Measurements from ENCODE around the gene AGAP1. TPM values are rescaled to one million over a fixed set of nuclear protein-coding genes. Genes with fewer than 3 reads are reported as not detected.

AGAP1 gene
- polyA plus RNA-seq, 2 of the 4 experiments (the other 2 are of a cell fraction), result 20.2 to 21.9 TPM

DNA sequence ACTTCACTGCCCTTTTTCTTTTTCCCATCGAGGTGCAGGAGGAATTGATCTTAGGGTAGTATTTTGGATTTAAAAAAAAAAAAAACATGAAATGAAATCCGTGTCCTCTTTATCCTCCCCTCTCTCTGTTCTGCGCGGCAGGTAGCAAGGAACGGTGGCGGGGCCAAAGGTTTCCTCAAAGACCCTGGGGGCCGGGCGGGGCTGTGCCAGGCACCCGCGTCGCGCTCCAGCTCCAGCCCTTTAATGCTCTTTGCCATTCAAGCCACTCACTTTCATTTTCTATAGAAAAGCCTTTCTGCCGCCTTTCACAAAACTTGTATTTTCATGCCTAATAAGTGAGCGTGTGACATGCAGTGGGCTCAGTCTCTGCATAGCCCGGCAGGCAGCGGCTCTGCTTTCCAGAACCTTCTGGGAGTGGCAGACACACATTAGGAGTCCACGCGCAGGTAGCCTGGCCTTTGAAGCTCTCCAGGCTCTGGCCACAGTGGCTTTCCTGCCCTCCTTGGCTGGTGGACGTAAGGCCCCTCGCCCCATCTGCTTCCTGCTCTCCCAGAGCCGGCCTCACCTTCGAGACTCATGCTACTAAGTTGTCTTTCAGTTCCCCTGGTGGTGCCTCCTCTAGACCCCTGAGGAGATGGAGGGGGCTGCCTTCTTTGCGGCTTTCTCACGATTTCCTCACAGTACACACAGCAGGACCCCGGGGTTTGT lies 41.7 kb downstream of the AGAP1 start:
- 90% methylated on average over 23 of the region's 25 CpGs for WGBS (ENCODE audit: missing lambda C conversion rate)
- DNase-seq (ENCODE audit: low read depth in 1 of 2, low spot score in 1 of 2), result no peak
- ATAC-seq, result no peak
- Histone ChIP-seq H3K4me3 (no peak overlapping the region), H3K4me1 (no peaks in the 10 kb centered on the region), H3K9me3 (no peaks in the 10 kb centered on the region), H3K27ac (no peak overlapping the region), H3K4me2 (no peak overlapping the region)
- ChIA-PET CTCF (no interaction called here), POLR2A (no interaction called here)
- no peak for FAIRE-seq
- no peak for TF ChIP-seq RNF2 (IDR thresholded peaks at IDR 0.05; ENCODE audit: borderline replicate concordance, low read depth)
- no peak for TF ChIP-seq PHF8 (IDR thresholded peaks at IDR 0.05; ENCODE audit: borderline replicate concordance, low read depth)
- TF ChIP-seq, protein P1, sequence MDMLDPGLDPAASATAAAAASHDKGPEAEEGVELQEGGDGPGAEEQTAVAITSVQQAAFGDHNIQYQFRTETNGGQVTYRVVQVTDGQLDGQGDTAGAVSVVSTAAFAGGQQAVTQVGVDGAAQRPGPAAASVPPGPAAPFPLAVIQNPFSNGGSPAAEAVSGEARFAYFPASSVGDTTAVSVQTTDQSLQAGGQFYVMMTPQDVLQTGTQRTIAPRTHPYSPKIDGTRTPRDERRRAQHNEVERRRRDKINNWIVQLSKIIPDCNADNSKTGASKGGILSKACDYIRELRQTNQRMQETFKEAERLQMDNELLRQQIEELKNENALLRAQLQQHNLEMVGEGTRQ (IDR thresholded peaks at IDR 0.05), result no peak
- TF ChIP-seq HOXB5 (CRISPR knock-in tag; IDR thresholded peaks at IDR 0.05), result no peak
- TF ChIP-seq MYC (IDR thresholded peaks at IDR 0.05; ENCODE audit: borderline replicate concordance, low read length), result no peak
- no peak for TF ChIP-seq CHD4 (IDR thresholded peaks at IDR 0.05; ENCODE audit: borderline replicate concordance)
- TF ChIP-seq GATA3 (IDR thresholded peaks at IDR 0.05; ENCODE audit: borderline replicate concordance), result no peak
- TF ChIP-seq EP300 (IDR thresholded peaks at IDR 0.05), result no peak
- TF ChIP-seq, protein P2, sequence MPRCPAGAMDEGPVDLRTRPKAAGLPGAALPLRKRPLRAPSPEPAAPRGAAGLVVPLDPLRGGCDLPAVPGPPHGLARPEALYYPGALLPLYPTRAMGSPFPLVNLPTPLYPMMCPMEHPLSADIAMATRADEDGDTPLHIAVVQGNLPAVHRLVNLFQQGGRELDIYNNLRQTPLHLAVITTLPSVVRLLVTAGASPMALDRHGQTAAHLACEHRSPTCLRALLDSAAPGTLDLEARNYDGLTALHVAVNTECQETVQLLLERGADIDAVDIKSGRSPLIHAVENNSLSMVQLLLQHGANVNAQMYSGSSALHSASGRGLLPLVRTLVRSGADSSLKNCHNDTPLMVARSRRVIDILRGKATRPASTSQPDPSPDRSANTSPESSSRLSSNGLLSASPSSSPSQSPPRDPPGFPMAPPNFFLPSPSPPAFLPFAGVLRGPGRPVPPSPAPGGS (IDR thresholded peaks at IDR 0.05), result no peak
- TF ChIP-seq ESRRA (IDR thresholded peaks at IDR 0.05; ENCODE audit: borderline replicate concordance, low read length), result no peak
- TF ChIP-seq CHD2 (IDR thresholded peaks at IDR 0.05; ENCODE audit: low read length, partially characterized antibody), result no peak
- TF ChIP-seq JUN (IDR thresholded peaks at IDR 0.05), result no peak
- TF ChIP-seq NPAS2 (CRISPR knock-in tag; IDR thresholded peaks at IDR 0.05; ENCODE audit: borderline replicate concordance), result no peak

DNA sequence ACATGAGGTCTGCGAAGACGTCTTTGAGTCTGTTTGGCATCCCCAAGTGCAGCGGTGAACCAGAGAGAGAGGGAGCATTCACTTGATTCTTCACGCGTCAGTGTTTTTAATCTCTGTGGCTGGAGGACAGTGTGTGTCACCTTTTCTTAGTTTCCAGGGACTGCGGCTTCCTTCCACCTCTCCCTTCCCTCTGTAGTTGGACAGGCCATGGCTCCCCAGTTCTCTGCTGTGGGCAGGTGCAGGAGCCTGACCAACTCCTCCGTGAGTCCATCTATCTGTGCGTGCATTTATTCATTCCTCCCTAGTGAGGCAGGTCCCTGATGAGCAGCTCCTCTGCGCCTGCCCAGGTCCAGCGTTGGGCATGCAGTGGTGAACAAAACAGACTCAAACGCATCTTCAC lies 42.9 kb downstream of the AGAP1 start:
- DNase-seq (ENCODE audit: low read depth in 1 of 2, low spot score in 1 of 2), result no peak
- Histone ChIP-seq H3K4me2 (no peak overlapping the region), H3K9me3 (no peaks in the 10 kb centered on the region), H3K27ac (no peak overlapping the region), H3K4me1 (no peaks in the 10 kb centered on the region), H3K4me3 (no peak overlapping the region)
- CTCF ChIA-PET, result interaction anchor here (1.4 to 2.0 kb wide), 2 partner anchors 14 to 210 kb away, joined by 3 to 4 read pairs; no protein-coding TSS in a partner anchor
- FAIRE-seq, result no peak
- POLR2A ChIA-PET, result no interaction called here
- no peak for ATAC-seq
- 84% methylated on average over 11 of the region's 11 CpGs for WGBS (ENCODE audit: missing lambda C conversion rate)
- no peak for TF ChIP-seq CEBPB (IDR thresholded peaks at IDR 0.05)
- TF ChIP-seq, protein P3, sequence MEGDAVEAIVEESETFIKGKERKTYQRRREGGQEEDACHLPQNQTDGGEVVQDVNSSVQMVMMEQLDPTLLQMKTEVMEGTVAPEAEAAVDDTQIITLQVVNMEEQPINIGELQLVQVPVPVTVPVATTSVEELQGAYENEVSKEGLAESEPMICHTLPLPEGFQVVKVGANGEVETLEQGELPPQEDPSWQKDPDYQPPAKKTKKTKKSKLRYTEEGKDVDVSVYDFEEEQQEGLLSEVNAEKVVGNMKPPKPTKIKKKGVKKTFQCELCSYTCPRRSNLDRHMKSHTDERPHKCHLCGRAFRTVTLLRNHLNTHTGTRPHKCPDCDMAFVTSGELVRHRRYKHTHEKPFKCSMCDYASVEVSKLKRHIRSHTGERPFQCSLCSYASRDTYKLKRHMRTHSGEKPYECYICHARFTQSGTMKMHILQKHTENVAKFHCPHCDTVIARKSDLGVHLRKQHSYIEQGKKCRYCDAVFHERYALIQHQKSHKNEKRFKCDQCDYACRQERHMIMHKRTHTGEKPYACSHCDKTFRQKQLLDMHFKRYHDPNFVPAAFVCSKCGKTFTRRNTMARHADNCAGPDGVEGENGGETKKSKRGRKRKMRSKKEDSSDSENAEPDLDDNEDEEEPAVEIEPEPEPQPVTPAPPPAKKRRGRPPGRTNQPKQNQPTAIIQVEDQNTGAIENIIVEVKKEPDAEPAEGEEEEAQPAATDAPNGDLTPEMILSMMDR (IDR thresholded peaks at IDR 0.05), result no peak
- TF ChIP-seq RAD21 (conservative IDR thresholded peaks at IDR 0.05 in 1 of 2, IDR thresholded peaks at IDR 0.05 in 1 of 2), result no peak
- no peak for TF ChIP-seq MYC (IDR thresholded peaks at IDR 0.05; ENCODE audit: borderline replicate concordance, low read length)
- TF ChIP-seq, protein P1 (IDR thresholded peaks at IDR 0.05), result no peak
- no peak for TF ChIP-seq EHMT2 (IDR thresholded peaks at IDR 0.05; ENCODE audit: low read depth)
- TF ChIP-seq, protein P4, sequence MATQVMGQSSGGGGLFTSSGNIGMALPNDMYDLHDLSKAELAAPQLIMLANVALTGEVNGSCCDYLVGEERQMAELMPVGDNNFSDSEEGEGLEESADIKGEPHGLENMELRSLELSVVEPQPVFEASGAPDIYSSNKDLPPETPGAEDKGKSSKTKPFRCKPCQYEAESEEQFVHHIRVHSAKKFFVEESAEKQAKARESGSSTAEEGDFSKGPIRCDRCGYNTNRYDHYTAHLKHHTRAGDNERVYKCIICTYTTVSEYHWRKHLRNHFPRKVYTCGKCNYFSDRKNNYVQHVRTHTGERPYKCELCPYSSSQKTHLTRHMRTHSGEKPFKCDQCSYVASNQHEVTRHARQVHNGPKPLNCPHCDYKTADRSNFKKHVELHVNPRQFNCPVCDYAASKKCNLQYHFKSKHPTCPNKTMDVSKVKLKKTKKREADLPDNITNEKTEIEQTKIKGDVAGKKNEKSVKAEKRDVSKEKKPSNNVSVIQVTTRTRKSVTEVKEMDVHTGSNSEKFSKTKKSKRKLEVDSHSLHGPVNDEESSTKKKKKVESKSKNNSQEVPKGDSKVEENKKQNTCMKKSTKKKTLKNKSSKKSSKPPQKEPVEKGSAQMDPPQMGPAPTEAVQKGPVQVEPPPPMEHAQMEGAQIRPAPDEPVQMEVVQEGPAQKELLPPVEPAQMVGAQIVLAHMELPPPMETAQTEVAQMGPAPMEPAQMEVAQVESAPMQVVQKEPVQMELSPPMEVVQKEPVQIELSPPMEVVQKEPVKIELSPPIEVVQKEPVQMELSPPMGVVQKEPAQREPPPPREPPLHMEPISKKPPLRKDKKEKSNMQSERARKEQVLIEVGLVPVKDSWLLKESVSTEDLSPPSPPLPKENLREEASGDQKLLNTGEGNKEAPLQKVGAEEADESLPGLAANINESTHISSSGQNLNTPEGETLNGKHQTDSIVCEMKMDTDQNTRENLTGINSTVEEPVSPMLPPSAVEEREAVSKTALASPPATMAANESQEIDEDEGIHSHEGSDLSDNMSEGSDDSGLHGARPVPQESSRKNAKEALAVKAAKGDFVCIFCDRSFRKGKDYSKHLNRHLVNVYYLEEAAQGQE (IDR thresholded peaks at IDR 0.05), result no peak
- no peak for TF ChIP-seq ZNF302 (CRISPR knock-in tag; IDR thresholded peaks at IDR 0.05)
- no peak for TF ChIP-seq HOXB13 (CRISPR knock-in tag; IDR thresholded peaks at IDR 0.05; ENCODE audit: low read depth)
- TF ChIP-seq, protein P5, sequence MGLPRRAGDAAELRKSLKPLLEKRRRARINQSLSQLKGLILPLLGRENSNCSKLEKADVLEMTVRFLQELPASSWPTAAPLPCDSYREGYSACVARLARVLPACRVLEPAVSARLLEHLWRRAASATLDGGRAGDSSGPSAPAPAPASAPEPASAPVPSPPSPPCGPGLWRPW (IDR thresholded peaks at IDR 0.05), result no peak
- TF ChIP-seq RFX5 (IDR thresholded peaks at IDR 0.05), result no peak
- TF ChIP-seq ESRRA (IDR thresholded peaks at IDR 0.05; ENCODE audit: borderline replicate concordance, low read length), result no peak
- TF ChIP-seq, protein P2 (IDR thresholded peaks at IDR 0.05), result no peak

Data from A549 (cell line).